ENCODE results near the gene NRXN3.

The NRXN3 gene

DNA sequence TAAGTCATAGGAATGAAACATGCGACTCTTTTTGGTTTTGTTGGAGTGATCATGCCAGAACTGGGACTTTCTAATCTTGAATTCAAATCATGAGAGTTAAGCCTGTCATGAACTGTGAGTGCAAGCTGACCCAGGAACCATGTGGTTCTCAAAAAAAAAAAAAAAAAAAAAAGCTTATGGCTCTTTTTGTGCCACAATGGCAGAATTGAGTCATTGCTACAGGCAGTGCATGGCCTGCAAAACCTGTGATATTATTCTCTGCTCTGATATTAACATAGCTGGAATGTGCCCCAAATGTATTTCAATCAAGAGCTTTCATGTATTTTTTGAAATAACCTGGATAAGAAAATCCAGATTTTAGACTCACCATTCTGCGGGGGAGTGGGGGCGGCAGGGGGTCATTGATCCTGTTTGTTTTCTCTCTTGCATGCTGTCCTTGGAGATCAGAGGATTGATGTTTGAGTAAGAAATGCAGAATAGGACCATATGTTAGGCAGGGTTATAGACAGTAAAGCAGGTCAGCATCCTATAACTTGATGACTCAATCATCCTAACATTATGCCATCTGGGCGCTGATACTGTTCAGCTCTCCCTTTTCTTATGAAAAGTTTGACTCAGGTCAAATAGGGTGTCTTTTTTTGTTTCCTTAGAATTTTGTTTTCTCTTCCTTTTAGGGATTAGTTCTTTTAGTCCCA, 1243.7 kb downstream of the NRXN3 start:
- H3K4me3 ChIP-seq (ENCODE audit: low read depth, low read length) = no peak overlapping the region
- TF ChIP-seq, protein P1, sequence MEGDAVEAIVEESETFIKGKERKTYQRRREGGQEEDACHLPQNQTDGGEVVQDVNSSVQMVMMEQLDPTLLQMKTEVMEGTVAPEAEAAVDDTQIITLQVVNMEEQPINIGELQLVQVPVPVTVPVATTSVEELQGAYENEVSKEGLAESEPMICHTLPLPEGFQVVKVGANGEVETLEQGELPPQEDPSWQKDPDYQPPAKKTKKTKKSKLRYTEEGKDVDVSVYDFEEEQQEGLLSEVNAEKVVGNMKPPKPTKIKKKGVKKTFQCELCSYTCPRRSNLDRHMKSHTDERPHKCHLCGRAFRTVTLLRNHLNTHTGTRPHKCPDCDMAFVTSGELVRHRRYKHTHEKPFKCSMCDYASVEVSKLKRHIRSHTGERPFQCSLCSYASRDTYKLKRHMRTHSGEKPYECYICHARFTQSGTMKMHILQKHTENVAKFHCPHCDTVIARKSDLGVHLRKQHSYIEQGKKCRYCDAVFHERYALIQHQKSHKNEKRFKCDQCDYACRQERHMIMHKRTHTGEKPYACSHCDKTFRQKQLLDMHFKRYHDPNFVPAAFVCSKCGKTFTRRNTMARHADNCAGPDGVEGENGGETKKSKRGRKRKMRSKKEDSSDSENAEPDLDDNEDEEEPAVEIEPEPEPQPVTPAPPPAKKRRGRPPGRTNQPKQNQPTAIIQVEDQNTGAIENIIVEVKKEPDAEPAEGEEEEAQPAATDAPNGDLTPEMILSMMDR (IDR thresholded peaks at IDR 0.05; ENCODE audit: borderline replicate concordance, insufficient read depth, low read depth, low read length) = no peak

DNA sequence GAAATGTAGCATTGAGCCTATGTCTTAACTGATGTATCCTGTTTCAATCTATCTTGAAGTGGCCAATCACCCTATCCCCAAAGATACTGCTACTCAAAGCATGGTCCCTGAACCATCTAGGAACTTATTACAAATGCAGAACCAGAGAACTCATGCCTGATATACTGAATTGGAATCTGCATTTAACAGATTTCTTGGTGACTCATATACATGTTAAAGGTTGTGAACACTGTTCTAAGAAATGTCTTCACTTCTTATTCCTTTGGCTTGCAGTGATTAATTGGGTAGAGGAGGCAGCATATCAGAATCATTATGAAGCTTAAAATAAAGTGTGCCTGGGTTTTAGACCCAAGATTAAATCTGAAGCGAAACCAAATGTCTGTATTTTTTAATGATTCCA, 1245.6 kb downstream of the NRXN3 start:
- H3K4me3 ChIP-seq (ENCODE audit: low read depth, low read length) = no peak overlapping the region
- TF ChIP-seq, protein P1 (IDR thresholded peaks at IDR 0.05; ENCODE audit: borderline replicate concordance, insufficient read depth, low read depth, low read length) = no peak

DNA sequence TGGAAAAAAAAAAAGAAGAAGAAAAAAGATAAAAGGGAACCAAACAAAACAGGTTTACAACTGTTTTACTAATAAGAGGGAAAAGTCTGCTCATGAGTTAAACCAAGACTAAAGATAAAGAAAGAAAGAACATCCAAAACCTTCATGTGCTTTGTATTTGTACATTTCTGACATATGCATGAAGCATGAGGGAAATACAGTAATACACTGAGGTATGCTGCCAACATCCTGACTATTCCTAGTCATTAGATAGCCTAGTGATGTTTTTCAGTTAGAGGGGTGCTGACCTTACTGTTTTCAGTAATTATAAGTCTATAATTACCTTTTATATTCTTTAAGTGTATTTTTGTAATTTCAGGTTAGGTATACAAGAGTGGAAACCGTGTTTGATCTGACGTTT, 1247.8 kb downstream of the NRXN3 start:
- TF ChIP-seq, protein P1 (IDR thresholded peaks at IDR 0.05; ENCODE audit: borderline replicate concordance, insufficient read depth, low read depth, low read length) = no peak
- no peak overlapping the region for H3K4me3 ChIP-seq (ENCODE audit: low read depth, low read length)

DNA sequence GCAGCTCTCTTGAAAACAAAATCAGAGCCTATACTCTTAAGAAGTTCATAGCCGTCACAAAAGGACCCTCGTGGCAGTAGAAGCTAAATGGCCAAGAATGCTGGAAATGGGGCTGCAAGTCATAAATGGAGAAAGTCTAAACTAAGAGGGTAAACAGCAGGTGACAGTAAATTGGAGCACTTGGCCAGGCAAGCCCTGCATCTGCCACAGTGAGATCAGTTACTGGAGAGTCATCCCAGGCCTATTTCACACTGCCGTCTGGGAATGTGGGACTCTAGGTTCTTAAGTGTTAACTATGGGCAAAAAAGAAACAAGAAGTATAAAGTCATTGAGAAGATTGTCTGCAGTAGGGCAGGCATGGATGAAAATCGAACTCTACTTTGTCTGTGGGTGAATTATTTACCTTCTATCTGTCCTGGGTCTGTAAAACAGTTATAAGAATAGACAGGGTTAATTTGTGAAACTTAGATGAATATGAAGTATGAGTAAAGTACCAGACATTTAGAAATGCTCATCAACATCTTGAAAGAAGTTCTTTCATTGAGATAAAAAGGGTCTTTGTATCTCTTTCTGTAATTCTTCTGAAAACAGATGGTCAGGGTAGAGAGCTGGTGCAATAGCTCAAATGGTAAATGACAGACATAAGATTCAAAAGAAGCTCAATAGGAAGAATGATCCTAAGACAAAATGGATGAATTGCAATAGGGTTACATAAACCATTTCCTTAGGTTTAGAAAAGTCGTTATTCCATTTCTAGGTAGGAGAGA, 1248.7 kb downstream of the NRXN3 start:
- no peak overlapping the region for H3K4me3 ChIP-seq (ENCODE audit: low read depth, low read length)
- TF ChIP-seq, protein P1 (IDR thresholded peaks at IDR 0.05; ENCODE audit: borderline replicate concordance, insufficient read depth, low read depth, low read length) = no peak

DNA sequence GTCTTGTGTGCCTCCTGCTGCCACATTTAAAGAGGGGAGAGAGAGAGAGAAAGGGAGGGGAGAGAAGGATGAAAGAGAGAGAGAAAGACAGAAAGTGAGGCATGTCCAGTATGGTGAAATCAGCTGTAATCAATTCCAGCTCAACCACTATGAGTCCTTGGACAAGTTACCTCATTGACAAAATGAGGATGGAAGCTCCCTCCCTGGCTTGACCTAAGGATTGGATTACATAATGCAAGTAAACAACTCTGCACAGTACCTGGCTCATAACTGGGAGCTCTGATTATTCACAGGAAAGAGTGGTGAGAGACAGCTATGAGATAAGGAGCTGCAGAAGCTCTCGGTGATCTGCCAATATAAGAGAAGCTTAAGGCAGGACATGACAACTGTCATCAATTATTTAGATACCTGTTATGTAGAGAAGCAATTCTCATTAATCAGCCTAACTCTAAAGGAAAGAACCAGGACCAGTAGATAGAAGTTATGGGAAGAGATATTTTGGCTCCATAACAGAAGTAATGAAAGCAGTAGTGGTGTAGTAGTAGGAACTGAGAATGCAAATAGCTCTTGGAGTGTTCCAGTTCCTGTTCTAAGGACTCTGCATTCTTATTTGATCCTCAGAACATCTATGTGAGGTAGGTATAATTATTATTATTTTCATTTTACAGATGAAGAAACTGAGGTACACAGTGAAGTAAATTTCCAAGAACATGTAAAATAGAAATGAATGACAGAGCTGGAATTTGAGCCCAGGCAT, 1249.6 kb downstream of the NRXN3 start:
- no peak overlapping the region for H3K4me3 ChIP-seq (ENCODE audit: low read depth, low read length)
- TF ChIP-seq, protein P1 (IDR thresholded peaks at IDR 0.05; ENCODE audit: borderline replicate concordance, insufficient read depth, low read depth, low read length) = no peak

DNA sequence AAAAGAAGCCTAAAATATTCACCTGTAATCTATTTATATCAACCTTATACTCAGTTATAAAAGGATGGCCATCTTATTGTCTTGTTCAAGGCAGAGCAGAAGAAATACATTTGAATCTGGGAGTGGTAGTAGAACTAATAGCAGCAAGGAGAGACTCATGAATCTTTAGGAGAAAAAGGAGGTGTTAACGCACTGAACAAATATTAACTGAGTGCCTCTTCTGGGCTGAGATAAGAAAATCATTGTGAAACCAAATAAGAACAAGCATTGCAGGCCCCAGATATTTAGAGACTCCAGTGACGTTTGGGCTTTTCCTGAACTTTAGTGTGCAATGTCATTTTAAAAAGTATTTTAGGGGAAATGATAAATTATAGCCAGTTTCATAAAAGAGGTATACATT, 1250.6 kb downstream of the NRXN3 start:
- no peak overlapping the region for H3K4me3 ChIP-seq (ENCODE audit: low read depth, low read length)

More for the DNA sequence above, 1250.6 kb downstream of the NRXN3 start:
- TF ChIP-seq, protein P1 (IDR thresholded peaks at IDR 0.05; ENCODE audit: borderline replicate concordance, insufficient read depth, low read depth, low read length) = no peak
